ENCODE data around the gene FAM120AOS.
"Not testable (repeated sequence)": the region's sequence is repeated elsewhere in the genome, so short reads cannot be mapped to it uniquely, and the experiment has no call there.

FAM120AOS gene

GRCh38 chr9:93467062-93467416 is 13.7 kb upstream of the FAM120AOS start:
- DNase-seq (ENCODE audit: low spot score): peak; percentile 36

- DNase-seq (ENCODE audit: low spot score): no peak
Observed at GRCh38 chr9:93466416-93467061, 13.2 kb upstream of the FAM120AOS start.

GRCh38 chr9:93465855-93466254 is 12.5 kb upstream of the FAM120AOS start:
- no peak for DNase-seq (ENCODE audit: low spot score)

- no peak for DNase-seq (ENCODE audit: low spot score)
Observed at GRCh38 chr9:93464876-93465275, 11.5 kb upstream of the FAM120AOS start.

- no peak for DNase-seq (ENCODE audit: low spot score)
Observed at GRCh38 chr9:93464395-93464794, 11.0 kb upstream of the FAM120AOS start.

GRCh38 chr9:93463638-93464248 is 10.4 kb upstream of the FAM120AOS start:
- DNase-seq (ENCODE audit: low spot score): peak; percentile 69

GRCh38 chr9:93461821-93462220 is 8.4 kb upstream of the FAM120AOS start:
- no peak for DNase-seq (ENCODE audit: low spot score)

GRCh38 chr9:93461414-93461743 is 8.0 kb upstream of the FAM120AOS start:
- no peak for DNase-seq (ENCODE audit: low spot score)

GRCh38 chr9:93460689-93461413 is 7.5 kb upstream of the FAM120AOS start:
- DNase-seq (ENCODE audit: low spot score): no peak

GRCh38 chr9:93459432-93459847 is 6.1 kb upstream of the FAM120AOS start:
- DNase-seq (ENCODE audit: low spot score): no peak

GRCh38 chr9:93458712-93459111 is 5.3 kb upstream of the FAM120AOS start:
- no peak for DNase-seq (ENCODE audit: low spot score)

- DNase-seq (ENCODE audit: low spot score): no peak
Observed at GRCh38 chr9:93457006-93457405, 3.6 kb upstream of the FAM120AOS start.

- peak; percentile 48 for DNase-seq (ENCODE audit: low spot score)
Observed at GRCh38 chr9:93456504-93456903, 3.1 kb upstream of the FAM120AOS start.

- no peak for DNase-seq (ENCODE audit: low spot score)
Observed at GRCh38 chr9:93456022-93456421, 2.6 kb upstream of the FAM120AOS start.

GRCh38 chr9:93452710-93453046 is 703 bp downstream of the FAM120AOS start:
- no peak for DNase-seq (ENCODE audit: low spot score)

- peak; percentile 39 for DNase-seq (ENCODE audit: low spot score)
Observed at GRCh38 chr9:93451849-93452709, 1.3 kb downstream of the FAM120AOS start.

- DNase-seq (ENCODE audit: low spot score): peak; percentile 69
Observed at GRCh38 chr9:93450945-93451815, 2.2 kb downstream of the FAM120AOS start, which contains the start of gene FAM120A. TSS of gene FAM120A (plus strand) at chr9:93451685. CDS start at chr9:93451916, 231 bp downstream.

GRCh38 chr9:93447655-93448054 is 5.7 kb downstream of the FAM120AOS start:
- no peak for DNase-seq (ENCODE audit: low spot score)

- DNase-seq (ENCODE audit: low spot score): no peak
Observed at GRCh38 chr9:93446073-93446472, 7.3 kb downstream of the FAM120AOS start.

- no peak for DNase-seq (ENCODE audit: low spot score)
Observed at GRCh38 chr9:93440896-93441580, 12.3 kb downstream of the FAM120AOS start.

GRCh38 chr9:93439301-93439700 is 14.1 kb downstream of the FAM120AOS start:
- not testable (repeated sequence) for DNase-seq (ENCODE audit: low spot score)

All from activated CD4-positive, alpha-beta T cell treated with anti-CD3 and anti-CD28 coated beads, Interleukin-2, Interleukin-4, amounts not matched to agents 100 ng/mL and 50 ng/mL, durations not matched to agents 16 hours and 8 hours (primary cell).